WTC11 (cell line): ENCODE measurements around the gene PRKCQ.

Experiments
- ESRRA ChIP-seq: sonication (generic); formaldehyde crosslinking; IDR thresholded peaks from 2 replicates; pipeline ENCODE4 v1.8.1; 2022; ENCODE audit warnings: mild to moderate bottlenecking, missing genetic modification reagents, borderline replicate concordance
- ZNF232 ChIP-seq: sonication (generic); formaldehyde crosslinking; IDR thresholded peaks from 2 replicates; pipeline ENCODE4 v1.8.0; 2022; ENCODE audit warnings: mild to moderate bottlenecking, missing genetic modification reagents
- TF ChIP-seq, protein P1 (sequence below): fragments of 200-600 bp; IDR thresholded peaks from 2 replicates; pipeline ENCODE4 v1.8.0; 2022; ENCODE audit warnings: antibody characterized with exemption
- TF ChIP-seq, protein P2 (sequence below): sonication (generic); formaldehyde crosslinking; IDR thresholded peaks from 2 replicates; pipeline ENCODE4 v1.8.0; 2023; ENCODE audit warnings: missing genetic modification reagents
- TF ChIP-seq, protein P3 (sequence below): sonication (generic); formaldehyde crosslinking; IDR thresholded peaks from 2 replicates; pipeline ENCODE4 v1.8.1; 2023; ENCODE audit warnings: mild to moderate bottlenecking, missing genetic modification reagents

DNA sequence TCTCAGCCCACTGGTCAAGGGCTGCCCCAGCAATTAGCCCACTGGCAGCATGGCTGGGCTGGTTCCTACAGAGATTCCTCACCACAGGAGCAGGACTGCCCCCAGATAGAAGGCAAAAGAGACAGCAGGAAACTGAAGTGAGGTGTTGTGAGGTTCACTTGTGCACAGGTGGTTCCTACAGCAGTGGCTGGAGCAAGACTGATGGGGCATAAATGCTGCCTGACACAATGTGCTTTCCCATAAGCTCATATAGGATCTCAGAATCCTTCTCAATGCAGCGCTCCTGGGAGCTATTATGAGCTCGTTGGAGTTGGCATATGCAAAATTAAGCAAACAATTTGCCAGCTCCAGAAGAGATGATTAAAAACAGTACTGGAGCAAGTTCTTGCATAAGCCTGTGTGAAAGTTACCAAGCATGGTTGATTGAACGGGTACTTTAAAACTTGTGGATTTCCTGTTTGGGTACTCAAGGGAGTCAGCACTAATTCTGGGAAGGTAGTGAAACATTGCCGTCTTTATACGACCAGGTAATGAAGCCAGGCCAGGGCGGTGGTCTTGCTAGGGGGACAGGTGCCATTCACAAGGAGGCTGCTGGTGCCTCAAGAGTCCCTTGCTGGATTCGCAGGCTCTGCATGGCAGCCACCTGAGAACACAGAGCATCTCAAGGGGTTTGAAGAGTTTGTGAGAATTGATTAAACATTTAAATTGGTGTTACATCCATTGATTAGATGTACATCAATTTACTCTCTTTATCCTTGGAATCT is 20.3 kb upstream of the PRKCQ start:
- TF ChIP-seq ZNF232 (CRISPR knock-in tag) (no peak), ESRRA (CRISPR knock-in tag) (no peak)
- TF ChIP-seq, protein P1, sequence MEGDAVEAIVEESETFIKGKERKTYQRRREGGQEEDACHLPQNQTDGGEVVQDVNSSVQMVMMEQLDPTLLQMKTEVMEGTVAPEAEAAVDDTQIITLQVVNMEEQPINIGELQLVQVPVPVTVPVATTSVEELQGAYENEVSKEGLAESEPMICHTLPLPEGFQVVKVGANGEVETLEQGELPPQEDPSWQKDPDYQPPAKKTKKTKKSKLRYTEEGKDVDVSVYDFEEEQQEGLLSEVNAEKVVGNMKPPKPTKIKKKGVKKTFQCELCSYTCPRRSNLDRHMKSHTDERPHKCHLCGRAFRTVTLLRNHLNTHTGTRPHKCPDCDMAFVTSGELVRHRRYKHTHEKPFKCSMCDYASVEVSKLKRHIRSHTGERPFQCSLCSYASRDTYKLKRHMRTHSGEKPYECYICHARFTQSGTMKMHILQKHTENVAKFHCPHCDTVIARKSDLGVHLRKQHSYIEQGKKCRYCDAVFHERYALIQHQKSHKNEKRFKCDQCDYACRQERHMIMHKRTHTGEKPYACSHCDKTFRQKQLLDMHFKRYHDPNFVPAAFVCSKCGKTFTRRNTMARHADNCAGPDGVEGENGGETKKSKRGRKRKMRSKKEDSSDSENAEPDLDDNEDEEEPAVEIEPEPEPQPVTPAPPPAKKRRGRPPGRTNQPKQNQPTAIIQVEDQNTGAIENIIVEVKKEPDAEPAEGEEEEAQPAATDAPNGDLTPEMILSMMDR, result no peak
- TF ChIP-seq, protein P2, sequence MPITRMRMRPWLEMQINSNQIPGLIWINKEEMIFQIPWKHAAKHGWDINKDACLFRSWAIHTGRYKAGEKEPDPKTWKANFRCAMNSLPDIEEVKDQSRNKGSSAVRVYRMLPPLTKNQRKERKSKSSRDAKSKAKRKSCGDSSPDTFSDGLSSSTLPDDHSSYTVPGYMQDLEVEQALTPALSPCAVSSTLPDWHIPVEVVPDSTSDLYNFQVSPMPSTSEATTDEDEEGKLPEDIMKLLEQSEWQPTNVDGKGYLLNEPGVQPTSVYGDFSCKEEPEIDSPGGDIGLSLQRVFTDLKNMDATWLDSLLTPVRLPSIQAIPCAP (CRISPR knock-in tag), result no peak
- TF ChIP-seq, protein P3, sequence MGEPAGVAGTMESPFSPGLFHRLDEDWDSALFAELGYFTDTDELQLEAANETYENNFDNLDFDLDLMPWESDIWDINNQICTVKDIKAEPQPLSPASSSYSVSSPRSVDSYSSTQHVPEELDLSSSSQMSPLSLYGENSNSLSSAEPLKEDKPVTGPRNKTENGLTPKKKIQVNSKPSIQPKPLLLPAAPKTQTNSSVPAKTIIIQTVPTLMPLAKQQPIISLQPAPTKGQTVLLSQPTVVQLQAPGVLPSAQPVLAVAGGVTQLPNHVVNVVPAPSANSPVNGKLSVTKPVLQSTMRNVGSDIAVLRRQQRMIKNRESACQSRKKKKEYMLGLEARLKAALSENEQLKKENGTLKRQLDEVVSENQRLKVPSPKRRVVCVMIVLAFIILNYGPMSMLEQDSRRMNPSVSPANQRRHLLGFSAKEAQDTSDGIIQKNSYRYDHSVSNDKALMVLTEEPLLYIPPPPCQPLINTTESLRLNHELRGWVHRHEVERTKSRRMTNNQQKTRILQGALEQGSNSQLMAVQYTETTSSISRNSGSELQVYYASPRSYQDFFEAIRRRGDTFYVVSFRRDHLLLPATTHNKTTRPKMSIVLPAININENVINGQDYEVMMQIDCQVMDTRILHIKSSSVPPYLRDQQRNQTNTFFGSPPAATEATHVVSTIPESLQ (CRISPR knock-in tag), result no peak
